ENCODE data around the gene BICDL1. TPM values are rescaled to one million over a fixed set of nuclear protein-coding genes. Genes with fewer than 3 reads are reported as not detected.

The BICDL1 gene
- total RNA-seq, 1 experiment from 2014 or later = 18.2 TPM

GRCh38 chr12:120055231-120056000 lies 66.4 kb downstream of the BICDL1 start:
- Histone ChIP-seq H3K9me3 (ENCODE audit: control insufficient read depth in 1 of 2, insufficient read depth in 1 of 2, low read depth in 1 of 2, low read length in 2 of 2) (no peaks in the 10 kb centered on the region), H2AFZ (ENCODE audit: low read depth, low read length, poor library complexity, severe bottlenecking) (no peak overlapping the region), H3K4me1 (ENCODE audit: control insufficient read depth in 1 of 2, insufficient read depth in 2 of 2, low read length in 2 of 2) (no peaks in the 10 kb centered on the region), H3K27ac (ENCODE audit: low read depth, low read length) (no peak overlapping the region), H3K79me2 (ENCODE audit: insufficient read depth, low read length) (no peaks in the 10 kb centered on the region), H3K27me3 (ENCODE audit: insufficient read depth, low read length) (no peaks in the 10 kb centered on the region), H3K36me3 (ENCODE audit: control insufficient read depth in 1 of 2, insufficient read depth in 2 of 2, low read length in 2 of 2) (no peaks in the 10 kb centered on the region), H4K20me1 (ENCODE audit: insufficient read depth) (no peaks in the 10 kb centered on the region), H3K9me2 (ENCODE audit: insufficient read depth) (no peaks in the 10 kb centered on the region), H3K9ac (ENCODE audit: low read length) (no peak overlapping the region), H3K4me3 (replicated peaks in 1 of 2; ENCODE audit: low read depth in 1 of 2, low read length in 2 of 2) (no peak overlapping the region), H3K4me2 (ENCODE audit: low read length) (no peak overlapping the region)
- ATAC-seq = no peak
- DNase-seq (ENCODE audit: low read depth, low spot score) = no peak
- POLR2A ChIA-PET = no interaction called here
- no peak for TF ChIP-seq POLR2A (IDR thresholded peaks at IDR 0.05; ENCODE audit: borderline replicate concordance, extremely low read depth, insufficient read depth, insufficient read length)
- TF ChIP-seq POLR2AphosphoS5 (IDR thresholded peaks at IDR 0.05; ENCODE audit: low read depth, low read length) = no peak
- no peak for TF ChIP-seq REST (IDR thresholded peaks at IDR 0.05; ENCODE audit: low read depth)
- no peak for TF ChIP-seq SIN3A (IDR thresholded peaks at IDR 0.05; ENCODE audit: low read depth)
- TF ChIP-seq CEBPB (IDR thresholded peaks at IDR 0.05; ENCODE audit: low read depth) = no peak
- no peak for TF ChIP-seq ZBTB33 (IDR thresholded peaks at IDR 0.05; ENCODE audit: extremely low read depth, insufficient replicate concordance, low read length)
- TF ChIP-seq FOSL1 (IDR thresholded peaks at IDR 0.05; ENCODE audit: low read depth) = no peak
- no peak for TF ChIP-seq RAD21 (IDR thresholded peaks at IDR 0.05; ENCODE audit: low read depth)
- TF ChIP-seq TCF7L2 (IDR thresholded peaks at IDR 0.05; ENCODE audit: borderline replicate concordance, extremely low read depth, insufficient read depth, insufficient read length) = no peak
- no peak for TF ChIP-seq YY1 (IDR thresholded peaks at IDR 0.05; ENCODE audit: extremely low read depth, insufficient replicate concordance, low read depth, low read length)
- TF ChIP-seq SP1 (IDR thresholded peaks at IDR 0.05; ENCODE audit: low read depth) = no peak
- no peak for TF ChIP-seq ZNF274 (IDR thresholded peaks at IDR 0.05; ENCODE audit: low read depth, low read length)
- TF ChIP-seq JUND (IDR thresholded peaks at IDR 0.05) = no peak
- no peak for TF ChIP-seq EZH2 (IDR thresholded peaks at IDR 0.05)
- no peak for TF ChIP-seq CTCF (IDR thresholded peaks at IDR 0.05 in 2 of 3, conservative IDR thresholded peaks at IDR 0.05 in 1 of 3; ENCODE audit: borderline replicate concordance in 1 of 3, insufficient read depth in 1 of 3, low read depth in 2 of 3, low read length in 2 of 3)
- no peak for TF ChIP-seq CBX3 (IDR thresholded peaks at IDR 0.05; ENCODE audit: low read depth)
- no peak for TF ChIP-seq ELF1 (IDR thresholded peaks at IDR 0.05; ENCODE audit: borderline replicate concordance, low read depth)
- TF ChIP-seq EGR1 (IDR thresholded peaks at IDR 0.05; ENCODE audit: low read depth) = no peak
- CTCF ChIA-PET = no interaction called here
- intact Hi-C loops (cut with micrococcal nuclease) = no loop called here
- RAD21 ChIA-PET (ENCODE audit: low non-redundant PET in 1 of 2, low total read pairs in 2 of 2, uncharacterized antibody in 2 of 2, unreplicated experiment in 2 of 2) = no interaction called here
- no TSS peak for BruUV-seq (replicated peaks)
